Inflammatory macrophage treated with lipopolysaccharide for 4 hours (primary cell): Measurements from ENCODE around the gene ITPR1.
"Not testable (repeated sequence)": the region's sequence is repeated elsewhere in the genome, so short reads cannot be mapped to it uniquely, and the experiment has no call there.

Source experiments
- DNase-seq: peaks from one replicate; pipeline ENCODE4 v3.0.0-alpha.2; 2020

The ITPR1 gene

DNA sequence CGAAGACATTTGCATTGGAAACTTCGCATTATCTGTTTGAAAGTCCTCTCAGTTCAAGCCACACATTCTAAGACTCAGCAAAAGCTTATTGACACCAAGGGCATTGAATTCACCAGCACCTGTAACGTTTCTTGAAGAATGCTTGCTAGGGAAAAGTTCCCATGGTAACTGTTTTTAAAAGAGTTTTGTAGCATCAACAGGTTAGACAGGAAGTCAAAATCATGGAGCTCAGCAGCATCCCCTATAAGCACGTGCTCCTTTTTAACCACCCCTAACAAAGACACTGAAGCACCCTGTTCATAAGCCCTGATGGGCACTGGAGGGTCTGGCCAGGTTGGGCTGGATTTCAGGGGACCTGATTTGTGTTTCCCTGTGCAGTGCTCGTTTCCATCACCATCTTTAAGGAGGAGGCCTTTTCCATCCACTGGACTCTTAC lies 256.4 kb downstream of the ITPR1 start:
- no peak for DNase-seq

DNA sequence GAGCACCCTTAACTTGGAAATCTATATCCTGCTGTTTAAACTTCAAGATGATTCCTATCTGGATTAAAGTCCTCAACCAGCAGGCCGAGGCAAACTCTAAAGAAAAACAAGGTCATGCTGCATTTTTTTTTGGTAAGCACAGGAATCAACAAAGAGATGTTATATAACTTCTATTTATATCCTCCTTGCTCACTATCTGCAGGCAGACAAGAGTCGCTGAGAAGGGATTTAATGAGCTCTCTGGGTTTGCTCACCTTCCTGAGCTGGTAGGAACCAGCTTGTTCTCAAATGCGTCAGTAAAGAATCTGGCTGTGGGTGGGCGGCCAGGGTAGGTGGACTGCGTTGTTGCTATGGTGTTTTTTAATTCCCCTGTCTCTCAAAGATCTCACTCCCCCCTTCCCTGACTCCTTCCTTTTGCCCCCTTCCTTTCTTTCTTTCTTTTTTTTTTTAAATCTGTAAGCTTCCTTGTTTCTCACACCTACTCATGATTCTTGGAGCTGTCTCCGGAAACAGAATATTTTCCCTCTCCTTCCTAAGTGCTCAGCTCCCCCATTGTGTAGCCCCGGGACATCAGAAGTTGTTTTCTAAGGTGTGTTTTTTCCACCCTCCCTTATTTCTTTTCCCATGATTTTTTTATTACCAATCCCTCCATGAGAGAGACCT lies 257.3 kb downstream of the ITPR1 start:
- DNase-seq, result peak; percentile 21

DNA sequence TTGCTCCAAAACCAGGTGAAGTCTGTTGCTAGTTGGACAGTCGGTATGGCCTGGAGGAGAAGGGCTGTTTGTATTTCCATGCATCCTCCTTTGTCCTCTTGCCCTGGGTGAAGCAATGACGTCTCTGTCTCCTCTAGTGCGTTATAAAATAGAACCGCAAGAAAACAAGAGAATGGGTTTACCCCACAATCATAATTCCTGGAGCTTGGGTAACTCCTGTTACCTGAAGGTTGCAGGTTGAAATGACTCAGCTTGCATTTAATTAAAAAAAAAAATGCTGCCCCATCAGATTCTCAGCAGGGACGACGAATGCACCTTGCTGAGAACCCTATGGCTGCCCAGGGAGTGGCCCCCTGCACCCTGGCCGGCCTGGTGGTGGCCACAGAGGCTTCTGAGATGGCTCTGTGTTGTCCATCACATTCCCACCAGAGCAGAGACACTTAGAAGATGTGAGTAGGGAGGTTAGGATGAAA lies 257.9 kb downstream of the ITPR1 start:
- no peak for DNase-seq

DNA sequence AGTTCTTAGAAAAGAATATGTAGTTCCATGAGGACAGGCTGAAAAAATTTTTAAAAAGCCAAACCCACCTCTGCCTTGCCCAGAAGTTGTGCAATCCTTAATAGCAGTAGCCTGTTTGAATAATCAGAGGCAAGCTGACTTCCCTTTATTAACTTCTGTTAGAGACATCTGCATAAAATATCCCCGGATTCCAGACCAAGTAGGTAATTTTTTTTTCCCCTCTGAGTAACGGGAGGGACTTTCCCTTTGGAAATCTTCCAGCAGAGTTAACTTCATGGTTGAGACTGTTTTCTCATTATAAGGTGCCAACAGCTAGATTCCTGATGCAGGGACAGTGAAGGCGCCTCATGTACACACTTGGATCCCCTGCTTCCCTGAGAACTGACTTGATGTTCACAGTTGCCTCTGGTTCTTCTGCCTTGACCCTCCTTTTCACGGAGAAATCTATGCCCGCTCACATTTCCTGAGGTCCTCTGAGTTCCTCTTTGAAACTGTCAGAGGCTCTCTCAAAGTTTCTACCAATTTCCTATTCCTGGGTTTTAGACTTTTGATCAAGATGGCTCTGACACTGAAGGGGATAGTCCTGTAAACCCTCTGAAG lies 258.5 kb downstream of the ITPR1 start:
- DNase-seq, result peak; percentile 82

DNA sequence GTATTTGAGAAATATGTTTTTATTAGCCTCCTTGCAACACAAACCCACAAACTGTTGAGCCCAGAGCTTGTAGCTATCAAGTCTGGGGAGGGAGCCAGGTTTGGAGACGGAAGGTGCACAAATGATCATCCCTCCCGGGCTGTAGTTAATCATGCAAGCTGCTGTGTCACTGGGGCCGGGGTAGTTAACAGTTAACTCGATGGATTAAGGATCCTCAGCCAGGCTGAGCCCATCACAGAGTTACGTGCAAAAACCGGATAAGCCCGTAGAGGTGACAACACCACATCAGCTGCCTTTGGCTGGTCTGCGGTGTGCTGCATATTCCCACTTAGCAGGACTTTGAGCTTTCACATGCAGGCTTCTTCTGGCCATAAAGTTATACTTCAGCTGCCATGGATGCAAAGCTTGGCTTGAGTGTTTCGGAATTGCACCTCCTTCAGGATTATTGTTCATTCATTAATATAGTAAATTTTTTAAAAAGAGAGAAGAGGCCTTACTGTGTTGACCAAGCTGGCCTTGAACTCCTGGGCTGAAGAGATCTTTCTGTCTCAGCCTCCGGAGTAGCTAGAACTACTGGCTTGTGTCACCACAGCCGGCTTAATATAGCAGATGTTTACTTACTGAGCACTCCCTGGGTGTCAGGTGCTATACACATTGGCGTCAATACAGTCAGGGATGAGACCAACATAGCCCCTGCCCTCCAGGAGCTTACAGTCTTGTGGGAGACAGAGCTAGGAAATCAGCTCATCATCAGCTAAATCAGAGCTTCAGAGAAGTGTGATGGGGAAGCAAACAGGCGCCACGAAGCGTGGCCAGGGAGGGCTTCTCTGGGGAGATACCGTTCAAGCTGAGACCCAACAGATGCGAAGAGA lies 259.3 kb downstream of the ITPR1 start:
- peak; percentile 33 for DNase-seq

DNA sequence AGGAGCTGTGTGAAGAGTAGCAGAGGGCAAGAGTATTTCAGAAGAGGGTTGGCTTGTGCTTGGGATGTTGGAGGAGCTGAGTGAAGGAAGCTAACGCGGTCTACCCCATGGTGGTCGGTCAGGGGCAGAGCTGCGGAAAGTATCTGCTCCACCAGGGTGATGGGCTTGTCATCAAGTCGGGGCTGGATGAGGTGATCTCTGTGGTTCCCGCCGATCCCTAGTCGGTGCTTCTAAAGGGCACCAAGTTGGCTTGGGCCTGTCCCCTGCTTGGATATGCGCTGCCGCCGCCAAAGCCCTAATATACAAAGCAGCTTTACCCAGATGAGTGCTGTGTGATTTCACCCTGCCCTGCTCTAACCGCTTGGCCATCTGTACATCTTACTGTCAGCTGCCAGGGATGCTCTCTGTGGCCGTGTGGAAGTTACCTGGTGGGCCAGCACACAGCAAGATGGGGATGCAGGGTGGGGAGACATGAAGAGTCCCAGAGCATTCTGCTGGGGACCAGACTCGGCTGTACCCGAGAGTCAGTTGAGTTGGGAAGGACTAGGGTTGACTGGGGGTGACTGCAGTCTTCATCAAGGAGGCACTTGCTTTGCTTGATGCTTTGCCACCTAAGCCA lies 260.0 kb downstream of the ITPR1 start:
- DNase-seq, result no peak

DNA sequence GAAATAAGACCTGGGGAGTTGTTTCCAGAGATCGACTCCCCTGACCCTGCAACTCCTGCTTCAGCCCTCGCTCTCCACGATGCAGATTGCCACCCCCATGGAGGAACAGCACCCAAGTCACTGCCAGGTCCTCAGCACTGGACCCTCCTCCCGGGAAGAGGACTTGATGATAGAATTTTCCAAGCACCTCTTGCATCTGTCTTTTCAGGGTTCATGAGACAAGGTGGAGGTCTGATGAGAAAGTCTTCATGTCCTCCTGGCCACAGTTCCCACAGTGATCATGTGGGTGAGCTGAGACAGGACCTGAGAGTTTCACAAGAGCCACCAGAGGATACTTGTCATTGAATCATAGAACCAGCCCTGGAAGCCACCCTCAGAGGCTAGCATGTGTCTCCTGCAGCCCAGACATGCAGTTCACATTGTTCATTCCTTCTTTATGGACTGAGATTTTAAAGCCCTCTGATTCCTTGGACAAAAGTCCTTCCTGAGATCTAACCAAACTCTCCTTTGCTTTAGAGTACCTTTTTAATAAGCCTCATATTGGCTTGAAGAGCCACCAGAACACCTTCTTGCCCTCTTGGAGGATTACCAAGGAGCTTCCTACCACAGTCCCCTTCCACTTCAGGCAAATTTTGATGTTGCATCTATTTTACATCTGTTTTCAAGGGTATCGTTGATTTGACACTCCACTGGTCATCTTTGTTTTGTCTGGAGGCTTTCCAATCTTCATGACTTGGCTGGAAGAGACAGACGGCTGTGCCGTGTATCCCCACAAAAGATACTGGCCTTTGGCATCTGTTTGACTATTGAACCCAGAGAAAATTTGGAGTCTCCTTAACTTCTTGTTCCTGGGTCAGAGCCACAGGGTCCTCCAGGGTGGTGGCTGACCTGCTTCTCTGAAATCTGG lies 261.3 kb downstream of the ITPR1 start:
- DNase-seq, result peak; percentile 39

DNA sequence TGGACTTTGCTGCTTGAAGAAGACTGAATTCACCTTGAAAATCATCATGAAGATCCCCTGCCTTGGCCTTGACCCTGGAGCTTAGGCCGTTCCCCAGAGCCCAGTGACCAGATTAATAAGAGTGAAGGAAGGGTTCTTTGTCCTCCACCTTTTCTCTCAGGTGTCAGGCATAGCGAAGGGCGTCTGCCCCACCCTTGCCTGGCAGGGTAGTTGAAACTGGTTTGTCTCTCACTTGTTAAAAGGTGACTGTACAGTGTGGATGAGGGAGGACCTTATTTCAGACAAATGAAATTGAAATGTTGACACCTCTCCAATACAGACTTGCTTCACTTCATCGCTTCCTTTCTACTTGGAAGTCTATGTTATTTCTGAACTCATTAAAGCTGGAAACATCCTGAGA lies 262.4 kb downstream of the ITPR1 start:
- DNase-seq, result no peak

DNA sequence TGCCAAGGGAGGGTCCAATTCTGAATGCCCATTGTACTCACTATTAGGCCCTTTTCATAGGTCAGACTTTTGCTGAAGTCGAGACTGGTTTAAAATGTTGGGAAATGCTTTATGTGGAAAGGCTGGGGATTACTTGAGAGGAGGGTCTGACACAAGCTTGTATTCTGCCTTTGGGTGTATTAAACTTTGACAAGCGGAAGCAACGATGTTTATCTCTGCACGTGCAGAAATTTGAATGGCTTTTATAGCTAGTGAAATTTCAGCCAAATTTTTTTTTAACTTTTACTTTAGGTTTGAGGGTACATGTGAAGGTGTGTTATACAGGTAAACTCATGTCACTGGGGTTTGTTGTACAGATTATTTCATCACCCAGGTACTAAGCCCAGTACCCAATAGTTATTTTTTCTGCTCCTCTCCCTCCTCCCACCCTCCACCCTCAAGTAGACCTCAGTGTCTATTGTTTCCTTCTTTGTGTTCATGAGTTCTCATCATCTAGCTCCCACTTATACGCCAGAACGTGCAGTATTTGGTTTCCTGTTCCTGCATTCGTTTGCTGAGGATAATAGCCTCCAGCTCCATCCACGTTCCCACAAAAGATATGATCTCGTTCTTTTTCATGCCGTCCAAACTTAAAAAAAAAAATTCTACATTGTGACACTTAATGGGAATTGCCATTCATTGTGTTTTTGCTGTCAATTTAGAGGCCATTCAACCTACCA lies 263.1 kb downstream of the ITPR1 start:
- DNase-seq, result no peak

DNA sequence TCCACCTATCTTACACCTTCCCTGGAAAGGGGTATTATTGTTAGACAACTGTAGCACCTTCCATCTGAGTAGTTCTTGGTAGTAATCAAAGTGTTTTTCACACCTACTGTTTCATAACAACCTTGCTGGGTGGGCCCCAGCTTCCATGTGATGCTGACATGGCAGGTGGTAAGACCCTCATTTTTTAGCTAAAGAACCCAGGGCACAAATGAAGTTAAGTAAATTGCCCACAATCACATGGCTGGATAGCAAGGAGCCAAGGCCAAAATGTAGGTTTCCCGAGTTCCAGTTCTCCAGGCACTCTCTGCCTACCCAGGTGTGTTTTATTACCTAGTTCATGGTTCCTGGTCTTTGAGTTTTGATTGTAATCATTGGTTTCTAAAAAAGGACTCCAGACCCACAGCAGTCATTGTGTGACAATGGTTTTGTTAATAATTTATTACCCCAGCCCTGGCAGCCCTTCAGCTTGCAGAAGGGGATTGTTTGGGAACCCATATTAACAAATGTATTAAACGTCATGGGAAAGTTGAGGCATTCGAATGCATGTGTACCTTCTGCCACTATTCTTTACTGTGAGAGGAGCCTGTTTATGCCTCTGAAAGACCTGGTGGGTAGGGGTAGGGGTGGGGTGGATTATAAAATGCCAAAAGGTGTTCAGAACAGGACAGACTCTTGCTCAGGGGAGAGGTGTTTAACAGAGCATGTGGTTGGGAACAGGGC lies 263.9 kb downstream of the ITPR1 start:
- no peak for DNase-seq

DNA sequence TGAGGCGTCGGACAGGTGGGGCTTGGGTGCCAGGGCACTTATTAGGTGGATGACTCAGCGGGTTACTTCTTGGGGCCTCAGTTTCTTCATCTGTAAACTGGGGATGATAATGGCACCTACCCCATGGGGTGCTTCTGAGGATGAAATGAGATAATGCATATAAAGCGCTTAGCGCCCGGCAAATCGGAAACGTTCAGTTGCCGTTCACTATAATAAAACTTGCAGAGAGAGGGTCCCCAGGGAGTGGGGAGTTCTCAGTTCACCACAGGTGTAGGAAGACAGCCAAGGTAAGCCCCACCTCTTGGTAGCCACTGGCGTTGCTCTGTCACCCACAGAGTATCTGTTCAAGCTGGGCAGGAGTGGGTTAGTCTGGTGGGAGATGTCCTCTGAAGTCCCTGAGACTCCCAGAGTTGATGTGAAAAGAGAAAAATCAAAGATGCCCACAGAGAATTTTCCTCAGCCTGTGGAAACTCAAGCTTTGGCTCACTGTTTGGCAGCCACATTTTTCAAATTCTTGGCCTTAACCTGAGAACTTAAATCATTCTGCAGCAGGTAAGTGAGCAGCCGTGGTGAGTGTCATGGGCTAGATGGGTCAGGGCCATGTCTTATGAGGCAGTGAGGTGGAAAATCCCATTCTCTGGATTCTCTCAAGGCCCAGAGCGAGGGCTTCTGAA lies 264.6 kb downstream of the ITPR1 start:
- no peak for DNase-seq

DNA sequence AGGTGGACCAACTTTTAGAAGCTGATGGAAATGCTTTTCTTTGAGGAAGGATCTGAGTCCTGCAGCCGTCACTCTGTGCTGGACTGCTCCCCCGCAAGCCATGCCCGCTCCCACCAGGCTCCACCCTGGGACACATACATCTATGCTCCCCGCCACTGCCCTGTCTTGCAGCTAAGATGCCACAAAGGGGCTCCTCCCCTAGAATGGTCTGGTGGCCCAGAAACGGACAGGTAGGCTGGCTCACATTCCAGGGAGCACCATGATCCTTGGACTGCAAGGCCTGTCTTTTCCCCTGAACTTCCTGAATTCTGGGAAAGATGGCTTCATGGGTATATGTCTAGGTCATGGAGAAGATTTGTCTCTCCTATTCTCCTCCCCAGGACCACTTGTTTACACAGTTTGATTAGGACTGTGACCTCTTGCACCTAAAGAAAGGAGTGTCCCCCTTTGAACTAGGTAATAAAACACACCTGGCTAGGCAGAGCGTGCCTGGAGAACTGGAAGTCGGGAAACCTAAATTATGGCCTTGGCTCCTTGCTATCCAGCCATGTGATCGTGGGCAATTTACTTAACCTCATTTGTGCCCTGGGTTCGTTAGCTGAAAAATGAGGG lies 265.2 kb downstream of the ITPR1 start:
- DNase-seq, result no peak

DNA sequence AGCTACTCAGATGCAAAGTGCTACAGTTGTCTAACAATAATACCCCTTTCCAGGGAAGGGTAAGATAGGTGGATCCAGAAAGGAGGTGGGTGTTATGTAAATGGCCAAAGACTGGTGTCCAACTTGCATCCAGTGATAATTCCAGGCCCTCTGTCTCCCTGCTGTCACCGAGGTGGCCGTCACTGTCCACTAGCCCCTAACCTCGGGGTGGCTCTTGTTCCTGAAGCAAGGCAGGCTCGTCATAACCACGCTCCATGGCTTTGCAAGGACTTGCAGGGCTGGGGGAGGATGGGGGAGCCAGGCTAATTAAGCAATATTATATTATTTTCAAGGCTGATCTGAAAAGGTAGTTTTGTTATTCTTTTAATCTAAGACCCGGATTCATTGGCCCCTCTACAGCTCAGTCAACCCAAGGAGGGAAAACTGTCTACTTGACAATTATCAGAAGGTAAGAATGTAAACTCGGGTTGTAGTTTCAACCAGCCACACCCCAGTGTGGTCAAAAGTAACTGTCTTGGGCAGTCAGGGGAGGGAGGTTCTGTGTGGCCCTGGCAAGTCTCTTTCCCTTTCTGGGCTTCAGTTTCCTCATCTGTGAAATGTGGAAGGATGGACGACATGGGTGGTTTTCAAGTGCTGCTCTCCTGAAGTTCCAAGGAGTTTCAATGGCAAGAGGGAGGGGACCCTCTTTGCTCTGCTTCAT lies 266.0 kb downstream of the ITPR1 start:
- DNase-seq, result peak; percentile 14

DNA sequence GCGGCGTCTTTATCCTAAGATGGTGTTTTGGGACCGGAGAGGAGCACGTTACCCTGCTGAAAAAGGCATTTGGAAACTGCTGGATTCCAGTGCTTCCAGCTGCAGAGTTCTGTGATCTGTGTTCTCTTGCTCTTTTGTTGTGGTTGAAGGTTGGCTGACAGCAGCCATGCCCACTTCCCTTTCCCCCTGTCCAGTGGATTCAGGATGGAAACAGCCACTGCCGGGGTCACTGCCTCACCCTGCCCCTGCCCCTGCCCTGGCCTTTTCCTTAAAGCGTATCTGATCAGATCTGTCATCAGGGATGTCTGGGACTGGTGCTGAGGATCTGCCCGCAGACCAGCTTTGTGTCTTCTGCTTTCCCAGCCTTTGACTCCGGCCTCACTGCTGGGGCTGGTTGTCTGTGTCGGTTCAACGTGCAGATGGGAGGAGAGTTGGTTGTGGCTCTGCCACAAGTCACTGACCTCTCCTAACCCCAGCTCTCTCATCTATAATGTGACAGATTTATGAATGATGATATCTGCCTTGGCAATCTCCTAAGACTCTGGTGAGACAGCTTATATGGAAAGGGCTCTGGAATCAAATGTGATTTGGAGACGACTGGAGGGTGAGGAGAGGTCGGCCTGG lies 266.7 kb downstream of the ITPR1 start:
- DNase-seq, result no peak

DNA sequence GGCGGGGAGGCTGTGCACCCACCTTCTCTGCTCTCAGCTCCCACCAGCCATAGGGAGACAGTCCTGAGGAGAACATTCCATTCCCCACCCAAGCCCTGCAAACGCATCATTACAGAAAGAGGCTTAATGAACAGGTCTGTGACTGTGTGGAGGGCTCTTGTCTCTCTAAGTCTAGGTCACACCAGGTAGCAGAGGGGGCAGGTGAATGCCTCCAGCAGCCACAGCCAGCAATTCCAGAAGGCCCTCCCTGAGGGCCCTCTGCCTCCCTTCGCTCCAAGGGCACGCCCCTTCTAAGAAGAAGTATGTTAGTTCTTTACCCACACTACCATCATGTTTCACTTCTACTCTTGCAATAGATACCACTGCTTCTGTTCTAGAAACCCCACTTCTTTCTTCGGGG lies 268.6 kb downstream of the ITPR1 start:
- no peak for DNase-seq

DNA sequence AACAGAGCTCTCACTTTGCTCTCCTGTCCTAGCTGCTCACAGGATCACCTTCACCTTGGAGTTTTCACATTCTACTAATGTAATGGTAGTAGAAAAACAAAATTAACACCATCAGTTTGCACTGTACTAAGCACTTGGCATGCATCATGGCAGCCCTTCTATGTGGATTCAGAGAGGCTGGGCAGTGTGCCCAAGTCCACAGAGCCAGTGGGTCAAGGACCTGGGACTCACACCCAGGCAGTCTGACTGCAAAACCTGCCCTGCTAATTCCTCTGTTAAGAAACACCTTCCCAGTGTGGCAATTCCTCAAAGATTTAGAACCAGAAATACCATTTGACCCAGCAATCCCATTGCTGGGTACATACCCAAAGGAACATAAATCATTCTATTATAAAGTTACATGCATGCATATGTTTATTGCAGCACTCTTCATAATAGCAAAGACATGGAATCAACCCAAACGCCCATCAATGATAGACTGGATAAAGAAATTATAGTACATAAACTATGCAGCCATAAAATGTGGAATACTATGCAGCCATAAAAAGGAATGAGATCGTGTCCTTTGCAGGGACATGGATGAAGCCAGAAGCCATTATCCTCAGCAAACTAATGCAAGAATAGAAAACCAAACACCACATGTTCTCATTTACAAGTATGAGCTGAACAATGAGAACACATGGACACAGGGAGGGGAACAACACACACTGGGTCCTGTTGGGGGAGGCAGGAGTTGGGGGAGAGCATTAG lies 269.5 kb downstream of the ITPR1 start:
- DNase-seq, result not testable (repeated sequence)

DNA sequence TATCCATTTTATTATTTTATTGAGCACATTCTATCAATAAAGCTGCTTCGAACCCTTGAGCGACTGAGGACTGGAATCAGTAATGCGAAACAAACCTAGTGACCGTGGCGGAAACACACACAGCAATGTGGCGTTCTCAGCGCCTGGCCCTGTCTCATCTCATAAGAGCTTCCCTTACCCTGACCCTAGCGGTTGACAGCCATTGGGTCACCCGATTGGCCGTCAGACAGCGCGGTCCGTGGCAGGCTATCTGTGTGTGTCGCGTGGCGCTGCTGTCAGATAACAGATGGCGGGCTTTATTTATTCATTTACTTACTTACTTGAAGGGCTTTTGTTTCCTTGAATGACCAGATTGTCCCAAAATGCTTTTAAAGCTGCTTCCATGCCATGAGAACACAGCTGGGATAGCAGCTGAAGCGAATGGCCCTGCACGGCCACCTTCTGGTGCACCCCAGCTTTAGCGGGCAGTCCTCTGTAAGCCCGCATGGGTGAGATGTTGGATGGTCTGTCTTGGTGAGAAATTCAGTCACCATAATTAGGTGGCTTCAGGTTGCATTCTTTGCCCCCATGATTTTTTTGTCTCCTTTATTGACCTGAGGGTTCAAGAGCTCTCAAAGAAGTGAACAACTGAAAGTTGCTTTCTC lies 270.6 kb downstream of the ITPR1 start:
- DNase-seq, result no peak
